GM21447 (cell line): Measurements from ENCODE around the gene TACC2.

Source experiments
- ATAC-seq: cut with Tn5 transposase; IDR thresholded peaks from one replicate; pipeline ENCODE4 v1.9.1; 2021; ENCODE audit not compliant: unreplicated experiment

The TACC2 gene

DNA sequence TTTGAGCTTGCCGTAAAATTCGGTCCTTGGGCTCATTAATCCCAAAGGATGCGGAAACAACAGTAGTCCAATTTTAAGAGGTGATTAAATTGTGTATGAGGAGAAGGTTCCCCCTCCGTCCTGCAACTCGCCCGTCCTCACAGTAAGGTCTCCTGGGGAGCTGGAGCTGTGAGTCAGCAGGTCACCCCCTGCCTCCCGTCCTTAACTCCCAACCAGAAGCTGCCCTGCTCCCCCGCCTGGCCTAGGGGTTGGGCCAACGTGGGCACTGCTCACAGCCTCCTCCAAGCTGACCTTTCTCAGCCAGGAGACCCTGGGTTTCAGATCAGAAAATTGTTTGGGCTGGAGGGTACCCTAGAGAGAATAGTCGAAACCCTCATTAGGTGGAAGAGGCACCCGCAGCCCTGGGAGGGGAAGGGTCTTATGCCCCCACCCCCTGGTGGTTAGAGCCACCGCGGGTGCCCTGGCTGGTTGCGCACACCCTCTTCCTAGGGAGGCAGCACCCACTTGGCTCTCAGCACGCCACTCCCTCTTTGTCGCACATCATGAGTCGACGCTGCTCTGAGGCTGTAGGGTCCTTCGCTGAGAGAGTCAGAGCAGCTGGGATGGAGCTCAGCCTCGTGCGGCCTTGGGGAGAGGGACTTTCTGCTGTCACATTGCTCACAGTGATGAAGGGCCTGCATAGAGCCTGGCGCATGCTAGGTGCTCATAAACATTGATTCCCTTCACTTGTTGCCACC lies 131.2 kb downstream of the TACC2 start:
- no peak for ATAC-seq

DNA sequence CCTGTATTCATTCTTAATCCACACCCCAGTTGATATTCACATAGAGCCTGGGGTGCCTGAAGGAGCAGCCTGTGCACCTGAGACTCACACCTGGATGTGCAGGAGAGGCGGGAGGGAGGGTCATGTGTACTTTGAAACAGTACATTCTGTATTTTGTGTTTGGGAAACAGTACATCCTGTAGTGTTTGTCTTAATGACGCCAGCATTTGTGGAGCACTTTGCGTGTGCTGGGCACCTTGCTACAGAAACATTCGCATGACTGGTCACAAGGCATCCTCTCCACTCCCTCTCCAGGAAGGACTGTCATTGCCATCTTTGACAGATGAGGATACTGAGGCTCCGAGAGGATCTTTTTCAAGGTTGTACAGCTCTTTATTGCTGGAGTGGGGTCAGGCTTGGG lies 132.1 kb downstream of the TACC2 start:
- no peak for ATAC-seq

DNA sequence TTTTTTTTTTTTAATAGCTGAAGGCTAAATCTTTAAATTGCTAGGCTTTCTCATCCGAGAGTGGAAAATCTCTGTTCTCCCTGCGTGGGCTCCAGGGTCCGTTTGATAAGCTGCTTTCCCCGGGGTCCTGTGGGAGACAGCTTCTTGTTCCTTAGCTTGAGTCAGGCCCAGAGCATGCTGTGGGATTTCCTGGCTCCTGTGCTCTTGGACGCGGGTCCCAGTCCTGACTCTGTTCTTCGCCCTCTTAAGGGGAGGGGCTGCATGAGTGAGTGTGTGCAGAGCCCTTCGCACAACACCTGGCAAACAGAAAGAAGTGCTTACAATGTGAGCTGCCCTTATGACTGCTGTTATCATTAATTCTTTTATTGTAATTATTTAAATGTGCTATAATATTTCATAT lies 133.5 kb downstream of the TACC2 start:
- no peak for ATAC-seq

DNA sequence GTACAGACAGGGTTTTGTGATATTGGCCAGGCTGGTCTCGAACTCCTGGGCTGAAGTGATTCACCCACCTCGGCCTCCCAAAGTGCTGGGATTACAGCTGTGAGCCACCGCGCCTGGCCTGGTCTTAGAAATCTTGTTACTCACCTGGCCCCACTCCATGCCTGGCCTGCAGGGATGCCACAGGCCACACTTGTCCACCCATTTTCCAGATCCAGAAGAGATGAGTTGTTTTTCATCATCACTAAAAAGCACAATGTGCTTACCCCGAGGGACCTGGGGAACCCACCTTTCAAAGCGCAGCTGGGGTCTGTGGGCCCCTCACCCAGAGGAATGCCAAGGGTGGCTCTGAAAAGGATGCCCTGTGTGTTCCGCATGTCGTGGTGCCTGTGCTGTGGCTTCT lies 134.2 kb downstream of the TACC2 start:
- ATAC-seq, result no peak

DNA sequence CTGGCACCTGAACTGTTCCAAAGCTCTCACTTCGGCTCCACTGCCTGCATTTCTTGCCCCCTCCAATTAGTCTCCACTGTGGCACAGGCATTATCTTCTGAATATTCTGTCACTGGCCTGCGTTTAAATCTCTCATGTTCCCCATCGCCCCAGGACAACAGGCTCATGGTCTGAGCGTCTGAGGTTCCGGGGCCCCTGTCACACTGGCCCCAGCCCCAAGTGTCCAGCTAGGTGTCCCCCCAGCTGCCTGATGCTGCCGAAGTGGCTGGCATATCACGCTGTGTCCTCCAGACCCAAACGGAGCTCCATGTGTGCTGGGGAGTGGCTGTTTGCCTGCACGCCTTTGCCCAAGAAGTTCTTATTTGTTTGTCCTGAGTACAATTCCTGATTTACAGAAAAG lies 135.4 kb downstream of the TACC2 start:
- no peak for ATAC-seq

DNA sequence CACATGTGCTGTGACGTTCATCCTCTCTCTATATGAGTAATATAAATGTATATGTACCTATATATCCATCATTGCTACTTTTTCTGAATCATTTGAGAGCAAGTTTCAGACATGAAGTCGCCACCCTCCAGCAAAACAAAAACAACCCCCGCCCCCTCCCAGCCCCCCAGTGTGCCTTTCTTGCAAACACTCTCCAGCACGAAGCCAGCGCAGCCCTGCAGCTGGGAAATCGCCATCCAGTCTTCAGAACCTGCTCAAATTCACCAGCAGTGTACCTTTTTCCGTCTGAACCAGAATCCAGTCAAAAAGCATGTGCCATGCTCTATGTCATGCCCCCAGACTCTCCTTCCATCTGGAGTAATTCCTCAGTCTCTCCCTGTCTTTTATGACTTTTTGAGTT lies 135.8 kb downstream of the TACC2 start:
- ATAC-seq, result no peak

DNA sequence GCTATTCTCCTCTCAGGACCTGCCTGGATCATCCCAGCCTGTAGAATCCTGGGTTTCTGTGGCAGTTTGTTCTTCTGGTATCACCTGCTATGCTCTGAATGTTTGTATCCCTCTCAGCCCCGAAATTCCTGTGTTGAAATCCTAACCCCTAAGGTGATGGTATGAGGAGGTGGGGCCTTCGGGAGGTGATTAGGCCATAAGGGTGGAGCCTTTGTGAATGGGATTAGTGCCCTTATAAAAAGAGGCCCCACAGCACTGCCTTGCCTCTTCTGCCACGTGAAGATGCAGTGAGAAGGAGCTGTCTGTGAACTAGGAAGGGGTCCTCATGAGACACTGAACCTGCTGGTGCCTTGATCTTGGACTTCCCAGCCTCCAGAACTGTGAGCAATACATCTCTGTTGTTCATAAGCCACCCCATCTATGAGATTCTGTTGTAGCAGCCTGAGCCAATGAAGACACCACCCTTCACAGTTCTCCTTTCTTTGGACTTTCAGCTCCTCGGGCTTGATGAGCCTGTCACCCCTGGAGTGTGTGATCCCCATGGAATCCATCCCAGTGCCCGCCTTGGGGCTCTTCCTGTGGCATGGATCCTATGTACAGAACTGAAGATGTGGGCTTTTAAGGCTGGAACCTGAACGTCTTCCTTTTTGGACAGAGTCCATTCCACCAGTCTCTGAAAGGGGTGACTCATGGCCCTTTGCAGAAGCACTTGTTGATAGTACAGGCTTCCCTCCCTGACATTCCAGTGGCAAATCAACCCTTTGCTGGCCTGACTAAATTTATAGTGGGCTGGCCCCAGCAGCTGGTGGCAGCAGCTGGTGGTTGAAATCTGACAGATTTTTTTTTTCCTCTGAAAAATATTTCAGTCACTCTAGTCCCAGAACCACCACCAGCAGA lies 138.0 kb downstream of the TACC2 start:
- ATAC-seq, result no peak

DNA sequence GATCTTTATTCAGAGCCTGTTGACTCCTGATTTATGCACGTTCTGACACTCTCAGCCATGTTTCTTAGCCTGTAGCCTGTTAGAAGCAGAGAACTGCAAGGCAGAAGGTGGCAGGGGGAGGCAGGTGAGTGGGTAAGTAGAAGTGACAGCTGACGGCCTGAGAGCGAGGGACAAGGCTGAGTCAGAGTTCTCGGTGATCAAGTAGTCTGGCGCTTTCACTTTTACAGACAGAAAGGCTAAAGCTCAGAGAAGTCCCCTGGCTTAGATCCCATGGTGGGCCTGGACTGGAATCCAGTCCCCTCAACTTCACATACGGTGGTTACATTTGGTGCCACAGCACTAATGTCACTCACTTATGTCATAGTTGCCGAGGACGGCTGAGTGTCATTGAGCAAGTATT lies 139.0 kb downstream of the TACC2 start:
- ATAC-seq, result no peak

DNA sequence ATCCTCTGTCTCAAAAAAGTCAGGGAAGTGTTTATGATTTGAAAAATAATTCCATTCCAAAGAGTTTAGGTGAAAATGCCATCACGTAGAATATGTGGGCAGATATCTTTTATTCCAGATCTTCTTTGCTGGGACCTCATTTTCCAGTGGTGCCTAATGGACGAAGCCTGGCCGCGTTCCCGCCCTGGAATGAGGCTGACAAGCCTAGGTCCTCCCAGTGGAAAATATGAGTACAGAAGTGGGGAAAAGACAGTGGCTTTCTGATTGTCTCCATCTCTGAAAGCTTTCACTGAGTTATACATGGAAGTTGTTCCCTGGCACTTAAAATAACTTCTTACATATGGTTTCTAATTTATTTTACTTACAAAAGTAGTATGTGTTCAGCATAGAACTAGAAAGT lies 139.4 kb downstream of the TACC2 start:
- ATAC-seq, result no peak

DNA sequence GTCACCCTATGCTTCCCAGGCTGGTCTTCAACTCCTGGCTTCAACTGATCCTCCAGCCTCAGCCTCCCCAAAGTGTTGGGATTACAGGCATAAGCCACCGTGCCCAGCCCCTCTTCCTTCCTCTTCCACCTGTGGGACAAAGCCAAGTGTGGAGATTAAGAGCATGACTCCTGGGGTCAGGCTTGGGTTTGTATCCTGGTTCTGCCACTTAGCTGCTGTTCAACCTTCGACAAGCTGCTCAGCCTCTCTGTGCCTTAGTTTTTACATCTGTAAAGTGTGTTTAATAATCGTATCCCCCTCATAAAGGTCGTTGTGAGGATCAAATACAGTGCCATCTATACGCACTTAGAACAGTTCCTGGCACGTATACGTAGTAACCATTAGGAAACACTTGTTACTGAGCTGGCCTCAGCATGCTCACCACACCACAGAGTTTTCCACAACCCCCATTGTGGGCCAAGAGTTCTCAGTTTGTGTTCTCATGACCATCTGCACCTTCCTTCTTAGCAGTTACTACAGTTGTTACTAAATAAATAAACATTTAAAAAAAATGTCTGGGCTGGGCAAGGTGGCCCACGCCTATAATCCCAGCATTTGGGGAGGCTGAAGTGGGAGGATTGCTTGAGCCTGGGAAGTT lies 141.6 kb downstream of the TACC2 start:
- ATAC-seq, result no peak

DNA sequence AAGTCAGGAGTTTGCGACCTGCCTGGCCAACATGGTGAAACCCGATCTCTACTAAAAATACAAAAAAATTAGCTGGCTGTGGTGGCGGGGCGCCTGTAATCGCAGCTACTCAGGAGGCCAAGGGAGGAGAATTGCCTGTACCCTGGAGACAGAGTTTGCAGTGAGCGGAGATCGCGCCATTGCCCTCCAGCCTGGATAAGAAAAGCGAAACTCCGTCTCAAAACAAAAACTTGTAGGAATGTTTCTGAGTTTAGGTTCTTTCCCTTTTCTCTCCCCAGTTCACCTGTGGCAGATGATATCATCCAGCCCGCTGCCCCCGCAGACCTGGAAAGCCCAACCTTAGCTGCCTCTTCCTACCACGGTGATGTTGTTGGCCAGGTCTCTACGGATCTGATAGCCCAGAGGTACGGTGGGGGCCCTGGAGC lies 143.4 kb downstream of the TACC2 start:
- ATAC-seq, result no peak

DNA sequence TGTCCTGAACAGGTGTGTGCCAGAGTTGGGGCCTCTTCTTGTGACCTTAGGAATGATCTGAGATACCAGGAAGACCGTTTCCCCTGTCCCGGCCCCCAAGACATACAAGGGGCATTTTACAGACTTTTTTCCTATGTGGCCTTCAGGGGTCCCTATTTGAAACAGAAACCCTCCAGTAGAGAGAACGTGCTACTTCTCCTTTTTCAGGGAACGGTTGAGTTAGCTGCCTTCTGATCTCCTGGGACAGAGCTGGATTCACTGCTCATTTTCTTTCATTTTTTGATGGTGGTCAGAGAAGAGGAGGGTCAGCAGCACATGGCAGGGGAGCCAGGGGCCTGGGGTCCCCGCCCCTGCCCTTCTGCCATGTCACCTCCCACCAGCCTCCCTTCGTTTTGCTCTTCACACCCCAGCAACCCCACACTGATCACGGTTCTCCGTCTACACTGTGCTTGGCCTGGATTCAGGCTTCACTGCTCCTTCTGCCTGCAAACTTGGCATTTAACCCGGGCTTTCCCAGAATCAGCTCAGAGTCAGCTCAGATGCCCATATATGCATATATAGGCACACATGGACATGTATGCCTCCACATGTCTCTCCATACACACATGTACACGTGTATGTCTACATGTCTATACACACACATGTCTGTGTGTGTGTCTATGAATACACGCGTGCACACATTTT lies 144.1 kb downstream of the TACC2 start:
- ATAC-seq, result no peak

DNA sequence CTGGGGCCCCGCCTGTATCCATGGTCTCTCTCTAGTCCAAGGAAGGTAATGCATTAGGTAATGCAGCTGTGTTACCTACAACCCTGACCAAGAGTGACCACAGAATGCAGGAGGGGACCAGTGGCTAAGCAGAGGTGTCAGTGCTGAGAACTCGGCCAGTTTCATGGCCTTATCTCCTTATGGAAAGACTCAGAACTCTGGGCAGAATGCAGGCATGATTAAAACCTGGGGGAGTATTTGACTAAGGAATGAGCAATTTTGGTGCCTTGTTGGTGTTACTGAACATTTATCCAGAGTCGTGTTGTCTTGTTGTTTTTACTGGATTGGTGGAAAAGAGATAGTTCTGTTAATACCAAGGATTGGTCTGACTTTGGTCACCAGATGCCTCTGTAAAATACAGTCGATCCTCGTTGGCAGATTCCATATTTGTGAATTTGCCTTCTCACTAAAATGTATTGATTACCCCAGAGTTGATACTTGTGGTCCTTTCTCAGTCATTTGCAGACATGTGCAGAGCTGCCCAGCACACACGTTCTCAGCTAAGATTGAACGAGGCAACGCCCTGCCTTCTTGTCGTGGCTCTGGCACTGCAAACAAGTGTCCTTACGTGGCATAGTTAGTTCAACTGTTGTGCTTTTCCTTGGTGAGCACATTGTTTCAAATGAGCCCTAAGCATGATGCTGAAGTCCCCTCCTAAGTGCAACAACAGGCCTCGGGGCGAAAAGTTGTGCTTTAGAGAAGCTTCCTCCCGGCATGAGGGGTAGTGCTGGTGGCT lies 146.5 kb downstream of the TACC2 start:
- ATAC-seq, result no peak

DNA sequence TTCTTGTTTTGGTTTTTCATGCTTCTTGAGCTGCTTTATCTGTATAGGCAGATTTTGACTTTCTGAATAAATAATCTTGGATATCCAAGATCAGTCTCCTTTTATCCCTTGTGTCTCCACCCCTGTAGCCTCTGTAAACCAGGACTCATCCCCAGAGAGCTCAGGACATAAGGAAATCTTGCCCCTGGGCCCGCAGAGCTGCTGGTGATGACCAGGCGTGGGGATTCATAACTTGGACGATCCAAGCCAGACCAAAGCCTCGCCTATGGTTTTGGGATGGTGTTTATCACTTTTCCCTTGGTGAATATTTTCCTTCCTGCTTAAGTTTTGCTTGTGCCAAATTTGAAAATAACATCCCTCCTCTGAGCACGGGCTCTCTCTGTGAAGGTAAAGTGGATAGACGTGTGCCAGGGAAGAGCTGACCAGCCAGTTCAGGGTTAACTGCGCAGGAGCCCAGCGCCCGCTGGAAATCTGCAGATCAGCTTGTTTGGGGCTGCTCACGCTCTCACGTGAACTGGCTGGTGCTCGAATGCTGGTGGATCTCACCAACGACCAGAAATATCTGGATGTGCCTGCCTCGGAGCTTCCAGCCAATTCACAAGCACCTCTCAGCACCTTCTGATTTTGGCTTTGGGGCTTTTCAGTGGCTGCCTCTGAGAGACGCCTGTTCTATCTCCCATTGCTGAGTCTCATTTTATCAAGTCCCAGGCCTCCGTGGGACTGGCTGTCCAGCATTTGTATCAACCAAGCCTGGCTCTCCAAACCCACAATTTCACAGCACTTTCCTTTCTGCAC lies 150.1 kb downstream of the TACC2 start:
- ATAC-seq, result no peak

DNA sequence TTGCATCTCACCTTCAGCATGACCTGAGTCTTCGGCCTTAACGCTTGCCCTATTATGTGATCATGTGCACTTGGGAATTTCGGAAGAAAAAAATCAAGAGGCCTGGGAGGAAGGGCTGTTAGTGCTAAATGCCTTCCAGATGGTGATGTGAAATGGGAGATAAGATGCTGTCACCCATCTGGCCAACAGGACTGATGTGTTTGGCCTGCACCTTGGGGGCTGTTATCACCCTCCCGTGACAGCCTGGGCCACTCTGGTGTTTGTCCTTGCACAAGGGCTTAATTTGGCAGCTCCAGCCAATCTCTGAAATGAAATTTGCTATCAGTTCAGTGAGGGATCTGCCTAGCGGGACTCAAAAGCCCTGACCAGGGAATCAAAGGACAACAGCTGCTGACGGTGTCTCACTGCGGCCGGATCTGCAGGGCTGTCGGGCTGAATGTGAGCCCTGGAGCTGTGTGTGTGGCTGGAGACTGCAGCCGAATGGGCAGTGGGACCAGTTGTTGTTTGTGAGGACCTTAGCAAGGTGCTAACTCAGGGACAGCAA lies 150.7 kb downstream of the TACC2 start:
- ATAC-seq, result no peak

DNA sequence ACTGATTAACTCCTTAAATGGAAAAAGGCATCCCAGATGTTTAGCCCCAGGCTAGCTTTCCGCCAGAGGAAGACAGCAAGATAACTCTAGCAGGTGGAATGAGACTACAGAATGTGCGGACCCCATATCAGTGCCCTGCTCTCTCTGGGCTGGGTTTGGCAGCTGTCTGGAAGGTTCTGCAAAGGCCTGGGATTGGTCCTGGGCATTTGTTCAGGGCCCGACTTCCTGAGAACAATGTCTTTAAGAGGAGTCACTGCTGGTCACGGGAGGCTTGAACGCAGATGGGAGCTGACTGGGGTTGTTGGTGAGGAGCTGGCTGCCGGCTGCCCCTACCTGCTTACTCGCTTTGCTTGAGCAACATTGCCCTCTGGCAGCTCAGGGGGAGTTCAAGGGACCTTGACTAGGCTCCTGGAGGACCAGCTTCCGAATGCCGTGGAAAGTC lies 151.5 kb downstream of the TACC2 start:
- ATAC-seq, result no peak

DNA sequence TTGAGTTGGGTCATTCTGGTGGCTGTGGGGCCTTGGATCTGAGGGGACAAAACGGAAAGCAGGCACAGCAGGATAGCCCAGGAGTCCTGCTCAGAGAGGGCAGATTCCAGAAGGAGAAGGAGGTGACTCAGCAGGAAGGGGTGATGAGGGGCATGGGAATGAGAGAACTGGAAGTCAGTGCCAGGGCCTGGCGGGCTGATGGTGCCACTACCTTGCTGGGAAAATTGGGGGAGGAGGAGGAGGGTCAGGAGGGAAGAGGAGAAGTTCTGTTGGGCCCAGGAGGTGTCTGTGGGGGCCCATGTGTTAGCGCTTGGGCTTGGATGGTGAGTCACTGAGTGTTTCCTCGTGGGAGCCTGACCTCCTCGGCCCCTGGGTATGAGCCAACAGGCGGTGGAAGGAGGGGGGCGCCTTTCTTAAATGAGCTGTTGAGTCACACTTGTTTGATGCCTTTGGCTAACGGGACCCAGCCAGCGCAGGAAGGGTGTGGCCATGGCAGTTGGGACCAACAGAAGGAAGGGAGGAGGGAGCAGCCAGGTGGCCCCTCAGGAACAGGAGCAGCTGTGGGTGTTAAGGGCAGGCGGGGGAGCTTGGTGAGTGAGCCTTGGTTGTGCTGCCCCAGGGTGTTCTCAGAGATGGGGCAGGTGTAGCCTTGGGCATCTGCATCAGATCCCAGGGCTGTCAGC lies 152.1 kb downstream of the TACC2 start:
- ATAC-seq, result no peak

DNA sequence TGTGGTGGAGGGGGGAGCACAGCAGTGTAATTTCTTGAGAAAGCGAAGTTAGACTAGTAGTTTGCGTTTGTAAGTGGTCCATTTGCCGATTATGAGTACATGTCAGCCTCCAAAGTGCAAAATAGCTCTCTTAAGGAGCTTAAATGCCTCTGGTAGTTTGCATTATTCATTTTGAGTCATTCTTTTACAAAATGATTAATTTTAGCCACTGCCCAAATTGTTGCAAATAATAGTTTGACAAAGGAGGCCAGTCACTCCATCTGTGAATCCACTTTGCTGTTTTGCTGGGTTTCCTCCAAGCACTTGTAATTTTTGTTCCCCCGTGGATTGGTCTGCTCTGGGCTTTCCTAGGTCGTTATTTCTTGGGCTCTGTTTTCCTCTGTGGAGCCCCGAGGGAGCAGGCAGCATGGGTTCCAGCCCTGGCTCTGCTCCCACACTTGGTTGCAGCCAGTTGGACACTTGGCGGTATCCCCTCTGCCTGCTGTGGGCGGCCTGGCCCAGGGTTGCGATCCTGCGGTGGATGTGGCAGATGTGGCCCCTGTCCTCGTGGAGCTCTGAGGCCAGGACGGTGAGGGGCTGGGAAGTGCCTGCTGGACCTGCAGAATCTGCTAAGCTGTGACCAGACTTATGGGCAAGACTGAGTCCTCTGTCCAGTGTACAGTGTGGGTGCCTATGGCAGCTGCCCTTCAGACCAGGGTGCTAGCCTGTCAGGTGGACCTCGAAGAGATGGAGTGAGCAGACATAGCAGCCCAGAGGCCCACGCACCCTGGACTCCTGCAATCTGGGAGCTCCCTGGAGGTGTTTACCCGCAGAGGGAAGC lies 153.1 kb downstream of the TACC2 start:
- ATAC-seq, result no peak
